OCI-LY1 (cell line): ENCODE results near the gene GRM2.

Experiments used
- CTCF ChIP-seq: fragments of 200-600 bp; sonication (generic), shearing (Covaris generic); IDR thresholded peaks from 2 replicates; pipeline ENCODE4 v1.5.1; 2017; ENCODE audit warnings: mild to moderate bottlenecking, antibody characterized with exemption, low read length, moderate library complexity, mixed read lengths
- EZH2 ChIP-seq: fragments of 200-600 bp; sonication (generic), shearing (Covaris generic); IDR thresholded peaks from 2 replicates; pipeline ENCODE4 v1.8.0; 2017; ENCODE audit warnings: borderline replicate concordance, mixed run types, mild to moderate bottlenecking, antibody characterized with exemption, low read length, moderate library complexity, mixed read lengths

DNA sequence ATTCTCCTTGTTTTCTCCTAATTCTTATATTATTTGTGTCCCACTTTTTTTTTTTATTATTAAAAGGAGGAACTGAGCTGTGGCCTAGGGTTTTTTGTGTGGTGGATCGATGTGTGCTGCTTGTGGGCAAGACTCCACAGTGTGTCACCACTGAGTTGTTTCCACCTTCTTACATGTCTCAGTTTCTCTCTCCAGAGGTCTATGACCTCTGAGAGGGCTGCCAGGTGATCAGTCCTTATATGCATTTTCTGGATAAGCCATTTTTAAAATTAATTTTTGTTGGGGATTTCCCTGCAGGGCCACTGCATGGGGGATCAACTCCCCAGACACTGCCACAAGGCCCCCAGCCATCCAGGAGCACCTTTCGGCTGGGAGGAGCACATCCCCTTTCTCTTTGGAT, 44.4 kb downstream of the GRM2 start:
- TF ChIP-seq CTCF (no peak), EZH2 (no peak)
